Gastroesophageal sphincter (tissue), 4 donors: ENCODE results near the gene CDK7. TPM values are rescaled to one million over a fixed set of nuclear protein-coding genes. Genes with fewer than 3 reads are reported as not detected.

Experiments used
- ATAC-seq: fragments of 150-250 bp; one replicate; pipeline ENCODE4 v1.9.1; 2016; ENCODE audit warnings: mild to moderate bottlenecking, moderate library complexity
- H3K27ac ChIP-seq, 4 donors: fragments of 200-600 bp; sonication (generic) in 3 of 4; 1 replicate in 3 of 4; 2 replicates in 1 of 4; pipeline ENCODE4 v1.5.1; 2016 to 2019
- H3K27me3 ChIP-seq: fragments of 200-600 bp; sonication (generic); one replicate; pipeline ENCODE4 v1.5.1; 2019
- H3K36me3 ChIP-seq, 2 donors: fragments of 200-600 bp; sonication (generic); one replicate each; pipeline ENCODE4 v1.5.1; 2019; ENCODE audit warnings: control low read depth in 1 of 2
- H3K4me1 ChIP-seq, 3 donors: fragments of 200-600 bp; sonication (generic); 1 replicate in 2 of 3; 2 replicates in 1 of 3; pipeline ENCODE4 v1.5.1; 2016 to 2019; ENCODE audit warnings: control low read depth in 2 of 3
- H3K4me3 ChIP-seq, 2 donors: fragments of 200-600 bp; sonication (generic); one replicate each; pipeline ENCODE4 v1.5.1; 2019; ENCODE audit warnings: mild to moderate bottlenecking in 1 of 2, moderate library complexity in 1 of 2
- H3K9me3 ChIP-seq, 3 donors: fragments of 200-600 bp; sonication (generic); one replicate each; pipeline ENCODE4 v1.5.1; 2017 to 2019; ENCODE audit warnings: control low read depth in 2 of 3
- CTCF ChIP-seq, 4 experiments: fragments of 200-600 bp in 2 of 4; fragments of 450-650 bp in 2 of 4; sonication (generic) in 1 of 4; IDR thresholded peaks; one replicate each; pipeline ENCODE4 v1.5.1; 2017 to 2019; ENCODE audit warnings: antibody characterized with exemption in 4 of 4, mild to moderate bottlenecking in 2 of 4, moderate library complexity in 2 of 4
- EP300 ChIP-seq: sonication (generic); formaldehyde crosslinking; IDR thresholded peaks from one replicate; pipeline ENCODE4 v1.6.1; 2017; ENCODE audit warnings: antibody characterized with exemption, mild to moderate bottlenecking
- POLR2A ChIP-seq, 2 donors: fragments of 450-650 bp; IDR thresholded peaks; one replicate each; pipeline ENCODE4 v1.6.1; 2017; ENCODE audit warnings: antibody characterized with exemption in 2 of 2, mild to moderate bottlenecking in 2 of 2, moderate library complexity in 1 of 2
- POLR2AphosphoS5 ChIP-seq: sonication (generic); formaldehyde crosslinking; IDR thresholded peaks from one replicate; pipeline ENCODE4 v1.6.1; 2017; ENCODE audit warnings: antibody characterized with exemption
- WGBS, 2 donors: methylation state at CpG; one replicate each; pipeline ENCODE4 v1.1.5; 2018; ENCODE audit warnings: low coverage in 1 of 2; 5-methylcytosine and 5-hydroxymethylcytosine counted together
- total RNA-seq, 4 donors: library from RNA; depleted of rRNA; stranded (reverse); fragments of >200 nt; gene quantifications; one replicate each; pipeline ENCODE4 v1.1.0, GENCODE V29; 2016

CDK7 gene
- total RNA-seq, 4 donors from 2014 or later: 14.7 to 26.3 (median 22.5) TPM

- no peaks in the 10 kb centered on the region for H3K27me3 ChIP-seq
- TF ChIP-seq POLR2AphosphoS5 (no peak), EP300 (no peak), POLR2A (IDR thresholded peaks at IDR 0.05) (no peak), CTCF (IDR thresholded peaks at IDR 0.05) (no peak)
- no peaks in the 10 kb centered on the region for H3K4me1 ChIP-seq
- ATAC-seq: no peak
- no peak overlapping the region for H3K4me3 ChIP-seq
- 100% methylated on average over 1 of the region's 1 CpG for WGBS, 2 donors
- no peaks in the 10 kb centered on the region for H3K36me3 ChIP-seq
- no peaks in the 10 kb centered on the region for H3K9me3 ChIP-seq
- no peak overlapping the region for H3K27ac ChIP-seq
Observed at GRCh38 chr5:69326365-69326764, 91.7 kb downstream of the CDK7 start.

Other genes with a start within 250 kb of the CDK7 start
- gene SLC30A5, start 140.9 kb upstream of the CDK7 start, total RNA-seq: 10 to 100 TPM; 33.7 to 48.1 (median 36.1) TPM
- gene CCNB1, start 67.7 kb upstream of the CDK7 start, total RNA-seq: 1 to 10 TPM; 3.0 to 5.8 (median 4.1) TPM
- 1 to 10 TPM in 2 of 4 donors, under 1 TPM in 1, not detected in 1; 0.81 to 5.0 (median 1.5) TPM for gene CENPH, start 45.3 kb upstream of the CDK7 start, total RNA-seq
- 1 to 10 TPM; 3.5 to 5.6 (median 4.0) TPM for gene CCDC125, start 97.9 kb downstream of the CDK7 start, total RNA-seq
- 10 to 100 TPM; 12.9 to 32.6 (median 28.4) TPM for gene AK6, start 134.6 kb downstream of the CDK7 start, total RNA-seq
- gene TAF9, start 134.6 kb downstream of the CDK7 start, total RNA-seq: 10 to 100 TPM; 30.4 to 40.9 (median 39.9) TPM
- 10 to 100 TPM; 16.8 to 25.4 (median 18.5) TPM for gene RAD17, start 134.9 kb downstream of the CDK7 start, total RNA-seq
- gene MARVELD2, start 180.2 kb downstream of the CDK7 start, total RNA-seq: 1 to 10 TPM in 3 of 4 donors, under 1 TPM in 1; 0.81 to 6.3 (median 1.9) TPM